Gastroesophageal sphincter (tissue), 3 donors: ENCODE measurements around the gene JMJD8.

Experiments
- CTCF ChIP-seq, 4 experiments: fragments of 200-600 bp in 2 of 4; fragments of 450-650 bp in 2 of 4; sonication (generic) in 1 of 4; IDR thresholded peaks; one replicate each; pipeline ENCODE4 v1.5.1; 2017 to 2019; ENCODE audit warnings: antibody characterized with exemption in 4 of 4, mild to moderate bottlenecking in 2 of 4, moderate library complexity in 2 of 4
- EP300 ChIP-seq: sonication (generic); formaldehyde crosslinking; IDR thresholded peaks from one replicate; pipeline ENCODE4 v1.6.1; 2017; ENCODE audit warnings: antibody characterized with exemption, mild to moderate bottlenecking
- POLR2A ChIP-seq, 2 donors: fragments of 450-650 bp; IDR thresholded peaks; one replicate each; pipeline ENCODE4 v1.6.1; 2017; ENCODE audit warnings: antibody characterized with exemption in 2 of 2, mild to moderate bottlenecking in 2 of 2, moderate library complexity in 1 of 2
- POLR2AphosphoS5 ChIP-seq: sonication (generic); formaldehyde crosslinking; IDR thresholded peaks from one replicate; pipeline ENCODE4 v1.6.1; 2017; ENCODE audit warnings: antibody characterized with exemption

- TF ChIP-seq EP300 (no peak), CTCF (IDR thresholded peaks at IDR 0.05) (no peak), POLR2A (IDR thresholded peaks at IDR 0.05) (no peak), POLR2AphosphoS5 (no peak)
These were observed 39.6 kb upstream of the JMJD8 start for GRCh38 chr16:723695-724094.
